Measurements from ENCODE around the gene DGCR8.
"Not testable (repeated sequence)": the region's sequence is repeated elsewhere in the genome, so short reads cannot be mapped to it uniquely, and the experiment has no call there.

GRCh38 chr22:20159531-20159930 is 79.5 kb downstream of the DGCR8 start:
- TF ChIP-seq CTCF, POLR2A (IDR thresholded peaks at IDR 0.05): not testable (repeated sequence)

All from uterus (tissue), 2 donors.